Renal pelvis (tissue), 12 donors: ENCODE measurements around the gene MAST3. TPM values are rescaled to one million over a fixed set of nuclear protein-coding genes. Genes with fewer than 3 reads are reported as not detected.

Experiments used
- DNase-seq: peaks from one replicate; pipeline ENCODE4 v3.0.0-alpha.2; 2013
- long read RNA-seq, 16 experiments: transcript quantifications; one replicate each; lab custom pipeline, GENCODE V29; 2026
- polyA plus RNA-seq, 3 donors: library from polyadenylated mRNA; unstranded; fragments of 120-200 nt; gene quantifications; one replicate each; pipeline ENCODE4 v1.2.1, GENCODE V29; 2013; ENCODE audit not compliant: insufficient read length in 3 of 3

The MAST3 gene
- 1 to 10 TPM; 5.7 to 8.3 (median 7.5) TPM for polyA plus RNA-seq
- long read RNA-seq, donor 1 = 0 reads
- long read RNA-seq, donor 2 = 0 reads
- long read RNA-seq, donor 3 = 0 reads
- long read RNA-seq, donor 4 = 0 reads
- long read RNA-seq, donor 5 = 0 reads
- long read RNA-seq, donor 6 = 0 reads
- long read RNA-seq, donor 7 = 0 reads
- long read RNA-seq, donor 8 = 0 reads
- long read RNA-seq, donor 9 = 0 reads
- long read RNA-seq, donor 10 = 0 reads
- long read RNA-seq, donor 11 = 0 reads
- long read RNA-seq, donor 12 = 0 reads
- long read RNA-seq, donor 13 = 0 reads
- long read RNA-seq, donor 14 = 0 reads
- long read RNA-seq, donor 15 = 0 reads
- long read RNA-seq, donor 16 = 0 reads

DNA sequence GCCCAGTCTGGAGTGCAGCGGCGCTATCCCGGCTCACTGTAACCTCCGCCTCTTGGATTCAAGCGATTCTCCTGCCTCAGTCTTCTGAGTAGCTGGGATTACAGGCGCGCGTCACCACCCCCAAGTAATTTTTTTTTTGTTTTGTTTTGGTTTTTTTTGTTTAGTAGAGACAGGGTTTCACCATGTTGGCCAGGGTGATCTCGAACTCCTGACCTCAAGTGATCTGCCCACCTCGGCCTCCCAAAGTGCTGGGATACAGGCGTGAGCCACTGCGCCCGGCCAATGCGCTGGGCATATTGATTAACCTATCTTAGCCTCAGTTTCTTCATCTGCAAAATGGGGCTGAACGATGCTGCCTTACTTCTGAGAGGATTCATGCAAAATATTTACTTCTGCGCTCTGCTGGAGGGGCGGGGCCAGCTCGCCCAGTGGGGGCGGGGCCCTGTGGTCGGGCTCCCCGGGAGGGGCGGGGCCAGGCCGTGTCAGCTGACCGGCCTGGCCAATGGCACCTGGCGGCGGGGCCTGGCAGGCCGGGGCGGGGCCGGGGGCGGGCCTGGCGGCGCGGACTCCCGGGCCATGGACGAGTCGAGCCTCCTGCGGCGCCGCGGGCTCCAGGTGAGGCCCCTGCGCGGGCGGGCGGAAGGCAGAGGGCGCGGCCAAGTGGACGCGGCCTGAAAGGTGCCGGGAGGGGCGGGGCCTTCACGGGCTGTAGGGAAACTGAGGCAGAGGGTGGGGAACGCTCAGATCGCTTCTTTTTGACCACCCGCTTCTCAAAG, at the start of gene MAST3:
MAST3 (plus strand) TSS at position 562 of the 776 bp plus-strand sequence; CDS start at position 577, 15 bp downstream.
- no peak for DNase-seq

DNA sequence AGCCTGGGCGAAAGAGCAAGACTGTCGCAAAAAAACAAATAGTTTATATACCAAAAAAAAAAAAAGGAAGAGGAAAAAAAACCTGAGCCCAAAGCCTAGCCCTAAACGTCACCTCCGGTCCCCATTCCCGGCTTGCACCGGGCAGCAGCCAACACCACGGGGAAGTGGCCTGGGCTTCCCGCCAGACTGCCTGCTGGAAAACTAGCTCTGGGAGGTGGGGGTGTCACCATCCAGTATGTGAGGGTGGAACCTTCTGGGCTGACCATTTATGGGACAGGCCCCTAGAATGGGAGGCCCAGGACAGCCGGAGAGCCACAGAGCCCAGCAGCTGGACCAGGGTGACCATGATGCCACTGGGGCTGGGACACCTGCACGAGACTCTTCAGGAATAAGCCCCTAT, 48.2 kb upstream of the MAST3 start:
- peak; percentile 23 for DNase-seq

DNA sequence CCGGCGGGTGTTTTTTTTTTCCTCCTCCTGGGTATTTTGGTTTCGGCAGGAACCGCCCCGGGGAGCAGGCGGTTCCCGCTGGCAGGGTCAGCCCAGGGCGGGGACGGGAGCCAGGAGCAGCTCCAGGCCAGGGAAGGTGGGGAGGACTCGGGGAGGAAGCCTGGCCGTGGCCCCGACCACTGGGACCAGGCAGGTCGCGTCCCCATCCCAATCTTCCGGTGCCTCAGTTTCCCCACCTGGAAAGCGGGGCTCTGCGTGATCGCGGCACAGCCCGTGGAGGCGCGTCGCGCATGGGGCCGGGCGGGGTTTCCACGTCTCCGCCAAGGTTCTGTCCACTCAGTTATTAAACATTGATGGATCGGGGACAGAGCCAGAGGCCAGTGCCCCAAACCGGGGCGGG, 45.7 kb upstream of the MAST3 start:
- DNase-seq = no peak

DNA sequence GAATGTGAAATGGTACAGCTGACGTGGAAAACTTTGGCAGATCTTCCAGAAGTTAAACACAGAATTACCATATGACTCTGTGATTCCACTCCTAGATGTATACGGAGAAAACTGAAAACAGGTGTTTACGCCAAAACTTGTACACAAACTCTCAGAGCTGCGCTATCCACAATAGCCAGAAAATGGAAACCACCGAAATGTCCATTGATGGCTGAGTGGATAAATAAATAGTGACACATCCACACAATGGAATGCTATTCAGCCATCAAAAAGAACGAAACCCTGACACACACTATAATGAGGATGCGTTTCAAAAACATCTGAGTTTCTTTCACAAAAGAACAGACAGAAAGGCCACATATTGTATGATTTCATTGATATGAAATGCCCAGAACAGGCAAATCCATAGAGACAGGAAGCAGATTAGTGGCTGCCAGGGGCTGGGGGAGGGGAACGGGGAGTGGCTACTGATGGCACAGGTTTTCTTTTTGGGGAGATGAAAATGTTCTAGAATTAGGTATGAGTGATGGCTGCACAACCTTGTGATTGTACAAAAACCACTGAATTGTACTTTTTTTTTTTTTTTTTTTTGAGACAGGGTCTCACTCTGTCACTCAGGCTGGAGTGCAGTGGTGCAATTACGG, 43.9 kb upstream of the MAST3 start:
- DNase-seq = no peak

DNA sequence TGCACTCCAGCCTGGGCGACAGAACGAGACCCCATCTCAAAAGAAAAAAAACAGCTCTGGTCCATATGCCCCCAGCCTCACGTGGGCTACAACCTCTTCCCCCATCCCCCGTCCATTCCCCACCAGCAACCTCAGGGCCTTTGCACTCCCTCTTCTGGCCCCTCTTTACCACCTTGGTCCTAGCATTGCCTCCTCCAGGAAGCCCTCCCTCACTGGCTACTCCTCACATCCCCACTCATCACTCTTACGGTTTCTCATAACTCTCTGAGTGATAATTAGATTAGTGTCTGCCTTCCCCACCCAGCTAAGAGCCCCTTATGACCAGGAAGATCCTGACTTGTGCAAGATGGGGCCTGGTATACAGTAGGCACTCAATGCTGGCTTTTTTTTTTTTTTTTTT, 41.6 kb upstream of the MAST3 start:
- no peak for DNase-seq

DNA sequence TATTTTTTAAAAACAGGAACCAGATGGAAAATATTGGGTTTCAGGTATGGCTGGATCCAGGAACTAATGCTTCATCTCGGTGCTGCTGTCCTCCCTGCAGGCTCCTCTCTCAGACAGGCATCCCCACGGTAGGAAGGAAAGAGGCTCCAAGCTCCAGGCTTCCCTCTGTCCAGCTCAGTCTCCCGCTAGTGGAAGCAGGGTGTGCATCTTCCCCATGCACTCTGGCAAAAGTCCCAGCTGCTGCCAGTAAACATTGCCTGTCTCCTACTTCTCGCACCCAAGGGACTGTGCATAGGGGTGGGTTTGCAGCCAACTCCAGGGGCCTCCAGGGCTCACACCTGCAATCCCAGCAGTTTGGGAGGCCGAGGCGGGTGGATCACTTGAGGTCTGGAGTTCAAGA, 40.0 kb upstream of the MAST3 start:
- no peak for DNase-seq

DNA sequence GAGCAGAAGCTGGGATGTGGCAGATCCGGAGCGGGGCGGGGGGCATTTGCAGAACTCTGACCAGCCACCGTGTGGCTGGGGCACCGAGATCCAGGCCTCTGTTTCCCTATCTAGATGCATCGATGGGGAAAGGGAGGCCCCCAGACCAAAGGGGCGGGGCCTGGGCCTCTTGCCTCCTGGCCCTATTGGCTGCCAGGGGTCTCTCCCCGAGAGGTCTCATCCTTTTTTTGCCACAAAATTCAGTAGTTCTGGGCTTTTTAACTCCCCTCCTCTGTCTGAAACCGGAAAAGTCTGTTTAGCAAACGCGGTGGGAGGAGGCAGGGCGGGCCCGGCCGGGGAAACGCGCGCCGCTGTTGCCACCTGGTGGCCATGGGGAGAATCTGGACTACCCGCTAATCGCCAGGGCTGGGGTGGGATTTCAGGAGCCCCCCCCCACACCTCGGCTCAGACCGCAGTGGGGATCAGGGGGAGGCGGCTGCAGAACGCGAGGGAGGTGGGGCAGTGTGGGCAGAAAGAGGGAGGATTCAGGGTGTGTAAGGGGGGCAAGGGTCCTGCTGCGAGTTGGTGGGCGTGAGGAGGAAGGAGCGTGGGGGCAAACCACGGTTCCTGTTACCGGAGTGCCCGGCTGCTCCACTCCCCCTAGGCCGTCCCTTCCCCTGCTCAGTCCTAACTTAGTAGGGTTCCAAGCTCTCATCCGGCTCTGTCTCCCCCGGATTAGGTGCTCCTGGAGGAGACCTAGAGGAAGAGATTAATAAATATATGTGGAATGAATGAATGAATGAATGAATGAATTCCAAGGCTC, 39.2 kb upstream of the MAST3 start:
- DNase-seq = peak; percentile 76

DNA sequence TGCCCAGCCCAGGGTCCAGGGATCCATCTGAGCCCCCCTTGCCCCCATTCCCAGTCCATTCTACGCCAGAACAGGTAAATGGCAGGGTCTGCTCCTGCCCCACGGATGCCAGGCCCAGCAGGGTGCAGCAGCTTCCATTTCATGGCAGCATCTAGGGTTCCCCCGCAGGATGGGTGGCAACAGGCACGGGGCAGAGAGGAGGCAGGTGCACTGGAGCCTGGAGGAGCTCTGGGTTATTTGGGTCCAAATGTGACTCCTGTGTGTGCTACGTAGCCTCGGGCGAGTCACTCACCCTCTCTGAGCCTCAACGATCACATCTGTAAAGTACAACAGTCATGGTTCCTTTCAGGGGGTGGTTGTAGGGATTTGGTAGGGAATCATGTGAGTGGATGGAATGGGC, 38.3 kb upstream of the MAST3 start:
- no peak for DNase-seq

DNA sequence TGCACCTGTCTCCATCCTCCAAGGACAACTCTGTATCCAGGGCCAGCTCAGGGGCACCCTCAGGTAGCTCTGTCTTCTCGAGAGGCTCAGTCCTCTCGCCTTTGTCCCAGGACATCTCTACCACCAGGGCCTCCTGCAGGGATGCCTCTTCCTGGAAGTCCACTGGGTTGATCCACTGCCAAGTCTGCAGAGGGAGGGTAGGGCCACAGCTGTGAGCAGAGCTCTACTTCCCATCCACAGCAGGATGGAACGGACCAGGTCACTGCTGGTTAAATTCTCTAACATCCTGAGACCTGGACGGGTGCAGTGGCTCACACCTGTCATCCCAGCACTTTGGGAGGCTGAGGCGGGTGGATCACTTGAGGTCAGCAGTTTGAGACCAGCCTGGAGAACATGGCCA, 37.7 kb upstream of the MAST3 start:
- DNase-seq = no peak

DNA sequence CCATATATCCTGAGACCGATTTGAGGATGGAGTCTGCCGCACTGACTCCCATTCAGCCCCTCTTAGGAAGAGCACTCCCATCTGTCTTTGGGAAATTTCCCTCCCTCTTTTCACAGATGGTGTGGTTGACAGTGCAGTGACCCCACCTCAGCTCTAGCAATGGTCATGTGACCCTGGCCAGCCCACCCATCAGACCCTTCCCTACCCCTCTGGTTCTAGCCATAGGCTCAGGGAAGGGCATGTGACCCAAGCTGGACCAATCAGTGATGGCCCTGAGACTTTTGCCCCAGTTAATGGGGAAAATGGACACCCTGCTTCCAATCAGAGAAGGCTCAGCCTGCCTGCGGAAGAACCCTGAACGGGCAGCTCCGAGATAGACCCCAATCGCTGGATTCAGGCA, 37.1 kb upstream of the MAST3 start:
- no peak for DNase-seq

DNA sequence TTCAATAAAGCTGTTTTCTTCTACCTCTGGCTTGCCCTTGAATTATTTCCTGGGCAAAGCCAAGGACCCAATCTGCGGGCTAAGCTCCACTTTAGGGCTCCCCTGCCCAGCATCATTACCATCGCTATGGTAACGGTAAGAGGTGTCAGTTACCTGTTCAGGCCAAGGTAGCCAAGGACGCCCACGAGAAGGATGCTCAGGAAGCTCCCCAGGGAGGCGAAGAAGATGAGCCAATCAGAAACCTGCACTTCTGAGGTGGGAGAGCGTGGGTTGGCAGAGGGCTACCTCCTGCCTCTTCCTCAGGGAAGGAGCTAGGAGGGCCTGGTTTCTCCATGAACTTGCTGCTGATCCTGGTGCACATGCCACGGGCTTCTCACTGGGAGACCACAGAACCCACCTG, 35.5 kb upstream of the MAST3 start:
- DNase-seq = no peak

DNA sequence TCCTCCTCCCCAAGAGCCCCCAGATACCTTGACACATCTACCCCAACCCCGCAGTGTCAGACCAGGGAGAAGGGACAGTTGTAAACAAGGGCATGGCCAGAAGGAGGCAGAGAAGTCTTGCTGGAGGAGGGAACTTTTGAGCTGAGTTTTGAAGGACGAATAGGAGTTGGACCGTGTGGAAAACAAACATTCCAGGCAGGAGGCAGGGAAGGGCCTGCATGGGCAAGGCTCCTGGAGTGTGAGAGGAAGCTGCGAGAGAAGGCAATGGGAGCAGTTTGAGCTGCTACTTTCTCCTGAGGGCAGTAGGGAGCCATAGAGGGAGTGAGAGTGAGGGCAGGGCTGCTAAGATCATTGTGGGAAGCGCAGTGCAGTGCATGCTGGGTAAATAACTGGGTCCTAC, 34.1 kb upstream of the MAST3 start:
- DNase-seq = no peak

DNA sequence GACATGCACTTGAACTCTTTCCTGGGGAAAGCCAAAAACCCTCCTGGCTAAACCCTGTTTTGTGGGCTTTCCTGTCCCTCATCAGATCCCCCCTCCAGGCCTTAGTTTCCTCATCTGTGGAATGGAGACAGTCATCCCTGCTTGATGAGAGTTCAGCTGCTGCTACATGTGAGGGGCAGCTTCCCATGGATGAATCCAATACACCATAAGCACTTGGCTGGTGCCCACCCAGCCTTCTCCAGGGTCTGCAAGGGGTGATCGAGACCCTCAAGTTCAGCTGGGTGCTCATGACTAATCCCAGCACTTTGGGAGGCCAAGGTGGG, 32.4 kb upstream of the MAST3 start:
- no peak for DNase-seq

DNA sequence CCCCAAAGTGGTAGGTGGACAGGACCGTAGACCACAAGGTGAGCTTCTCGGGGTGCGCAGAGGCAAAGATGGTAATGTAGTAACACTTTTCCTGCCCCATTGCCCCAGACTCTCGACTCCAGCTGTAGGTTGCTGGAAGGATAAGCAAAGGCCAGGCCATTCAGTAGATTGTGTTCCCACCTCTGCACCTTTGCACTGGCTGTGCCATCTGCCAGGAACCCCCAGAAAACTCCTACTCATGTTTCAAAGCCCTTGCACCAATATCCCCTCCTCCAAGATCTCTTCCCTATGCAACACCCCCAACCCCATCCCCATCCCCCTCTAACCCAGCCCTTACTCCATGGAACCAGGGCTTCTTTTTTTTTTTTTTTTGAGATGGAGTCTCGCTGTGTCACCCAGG, 29.2 kb upstream of the MAST3 start:
- no peak for DNase-seq

DNA sequence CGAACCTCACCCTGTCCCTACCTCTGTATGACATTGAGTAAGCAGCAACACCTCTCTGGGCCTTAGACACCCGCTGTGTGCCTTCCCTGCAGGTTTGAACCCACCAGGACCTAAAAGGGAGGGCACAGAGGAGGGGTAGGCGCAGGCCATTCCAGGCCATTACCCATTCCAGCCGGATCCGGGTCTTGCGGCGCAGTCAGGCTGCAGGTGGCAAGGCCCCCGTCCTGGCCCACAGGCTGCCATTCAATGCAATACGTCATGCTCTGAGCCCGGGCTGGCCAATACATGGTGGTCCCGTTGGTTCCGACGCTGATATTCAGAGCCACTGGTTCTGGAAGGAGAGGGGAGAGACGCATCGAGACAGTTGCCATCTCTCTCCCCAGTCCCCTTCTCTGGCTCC, 28.2 kb upstream of the MAST3 start:
- DNase-seq = no peak

DNA sequence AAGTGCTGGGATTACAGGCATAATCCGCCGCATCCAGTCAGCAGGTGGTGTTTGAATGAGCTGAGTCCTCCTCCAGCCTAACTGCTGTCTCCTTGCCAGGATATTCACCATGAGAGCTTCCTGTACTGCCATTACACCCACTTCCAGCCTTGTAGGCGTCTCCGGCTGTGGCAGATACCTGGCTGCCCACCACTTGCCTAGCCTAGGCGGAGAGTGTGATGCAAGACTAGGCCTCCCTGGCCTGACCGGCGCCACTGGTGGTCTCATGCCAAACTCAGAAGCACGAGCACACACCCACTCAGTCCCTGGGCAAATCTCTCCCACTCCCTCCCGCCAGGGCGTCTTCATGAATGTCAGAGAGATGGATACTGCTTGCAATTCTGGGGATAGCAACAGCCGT, 27.4 kb upstream of the MAST3 start:
- DNase-seq = no peak

DNA sequence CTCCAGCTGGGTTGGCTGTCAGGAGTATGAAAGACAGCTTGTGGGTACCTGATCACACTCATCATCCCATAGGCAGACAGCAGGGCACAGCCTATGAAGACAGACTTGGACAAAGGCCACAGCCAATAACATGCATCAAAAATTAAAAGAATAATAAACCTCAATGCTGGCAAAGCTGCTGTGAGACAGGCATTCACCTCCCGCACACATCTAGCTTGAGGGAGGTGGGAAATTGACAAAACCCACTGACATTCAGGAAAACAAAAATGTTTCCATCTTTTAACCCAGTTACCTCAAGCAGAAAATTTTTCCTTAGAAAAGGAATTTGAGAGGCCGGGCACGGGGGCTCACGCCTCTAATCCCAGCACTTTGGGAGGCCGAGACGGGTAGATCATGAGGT, 25.2 kb upstream of the MAST3 start:
- no peak for DNase-seq

DNA sequence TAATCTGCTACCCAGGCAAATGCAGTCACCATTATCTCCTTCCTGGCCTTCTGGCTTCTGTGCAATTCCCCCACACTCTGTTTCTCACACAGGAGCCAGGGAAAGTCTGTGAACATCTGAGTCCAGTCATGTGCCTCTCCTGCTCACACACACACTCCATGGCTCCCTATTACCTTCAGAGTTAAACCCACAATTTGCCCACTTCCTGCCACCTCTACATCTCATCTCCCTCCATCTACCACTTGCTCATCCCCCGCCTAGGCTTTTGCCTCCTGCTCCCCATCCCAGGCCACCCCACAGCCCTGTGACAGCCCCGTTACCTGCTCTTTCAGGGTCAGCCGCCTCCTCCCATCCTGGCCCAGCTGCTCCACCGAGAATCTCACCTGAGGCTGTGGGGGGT, 24.4 kb upstream of the MAST3 start:
- no peak for DNase-seq

DNA sequence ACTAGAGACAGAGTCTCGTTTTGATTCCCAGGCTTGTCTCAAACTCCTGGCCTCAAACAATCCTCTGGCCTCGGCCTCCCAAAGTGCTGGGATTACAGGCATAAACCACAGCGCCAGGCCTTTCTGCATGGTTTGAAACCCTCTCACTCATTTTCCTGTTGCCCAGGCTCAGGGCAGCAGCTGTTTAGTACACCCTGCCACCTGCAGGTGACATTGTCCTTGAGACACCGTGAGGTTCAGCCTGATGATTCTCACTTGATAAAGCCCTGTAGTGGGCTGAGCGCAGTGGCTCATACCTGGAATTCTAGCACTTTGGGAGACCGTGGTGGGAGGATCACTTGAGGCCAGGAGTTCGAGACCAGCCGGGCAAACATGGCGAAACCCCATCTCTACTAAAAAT, 23.4 kb upstream of the MAST3 start:
- DNase-seq = no peak

DNA sequence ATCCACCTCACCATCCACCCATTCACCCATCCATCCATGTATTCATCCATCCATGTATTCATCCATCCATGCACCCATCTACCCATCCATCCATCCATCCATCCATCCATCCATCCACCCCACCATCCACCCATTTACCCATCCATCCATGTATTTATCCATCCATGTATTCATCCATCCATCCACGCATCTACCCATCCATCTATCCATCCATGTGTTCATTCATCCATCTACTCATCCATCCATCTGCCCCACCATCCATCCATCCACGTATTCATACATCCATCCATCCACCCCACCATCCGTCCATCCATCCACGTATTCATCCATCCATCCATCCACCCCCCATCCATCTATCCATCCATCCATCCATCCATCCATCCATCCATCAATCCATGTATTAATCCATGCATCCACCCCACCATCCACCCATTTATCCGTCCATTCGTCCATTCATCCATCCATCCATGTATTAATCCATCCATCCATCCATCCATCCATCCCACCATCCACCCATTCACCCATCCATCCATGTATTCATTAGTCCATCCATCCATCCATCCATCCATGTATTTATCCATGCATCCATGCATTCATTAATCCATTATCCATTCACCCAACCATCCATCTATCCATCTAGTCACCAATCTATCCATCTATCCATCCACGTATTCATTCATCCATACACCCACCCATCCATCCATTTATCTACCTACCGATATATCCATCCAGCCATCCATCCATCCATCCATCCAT, 13.5 kb upstream of the MAST3 start:
- DNase-seq = no peak

DNA sequence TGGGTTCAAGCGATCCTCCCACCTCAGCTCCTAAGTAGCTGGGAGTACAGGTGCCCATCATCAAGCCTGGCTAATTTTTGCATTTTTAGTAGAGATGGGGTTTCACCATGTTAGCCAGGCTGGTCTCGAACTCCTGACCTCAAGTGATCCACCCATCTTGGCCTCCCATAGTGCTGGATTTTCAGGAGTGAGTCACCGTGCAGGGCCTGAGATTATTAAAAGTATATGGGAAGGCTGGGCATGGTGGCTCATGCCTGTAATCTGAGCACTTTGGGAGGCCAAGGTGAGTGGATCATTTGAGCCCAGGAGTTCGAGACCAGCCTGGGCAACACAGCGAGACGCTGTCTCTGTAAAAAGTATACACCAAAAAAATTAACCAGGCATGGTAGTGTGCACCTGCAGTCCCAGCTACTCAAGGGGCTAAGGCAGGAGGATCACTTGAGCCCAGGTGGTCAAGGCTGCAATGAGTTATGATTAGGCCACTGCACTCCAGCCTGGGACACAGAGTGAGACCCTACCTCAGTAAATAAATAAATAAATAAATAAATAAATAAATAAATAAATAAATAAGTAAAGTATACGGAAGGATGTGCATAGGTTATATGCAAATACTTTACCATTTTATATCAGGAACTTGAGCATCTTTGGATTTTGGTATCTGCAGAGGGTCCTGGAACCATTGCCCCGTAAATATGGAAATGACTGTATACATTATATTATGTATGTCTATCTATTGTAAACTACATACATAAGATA, 11.7 kb upstream of the MAST3 start:
- DNase-seq = no peak
